ENCODE data around the gene IZUMO3. TPM values are rescaled to one million over a fixed set of nuclear protein-coding genes. Genes with fewer than 3 reads are reported as not detected.

The IZUMO3 gene
- total RNA-seq, 1 experiment from 2014 or later: not detected

DNA sequence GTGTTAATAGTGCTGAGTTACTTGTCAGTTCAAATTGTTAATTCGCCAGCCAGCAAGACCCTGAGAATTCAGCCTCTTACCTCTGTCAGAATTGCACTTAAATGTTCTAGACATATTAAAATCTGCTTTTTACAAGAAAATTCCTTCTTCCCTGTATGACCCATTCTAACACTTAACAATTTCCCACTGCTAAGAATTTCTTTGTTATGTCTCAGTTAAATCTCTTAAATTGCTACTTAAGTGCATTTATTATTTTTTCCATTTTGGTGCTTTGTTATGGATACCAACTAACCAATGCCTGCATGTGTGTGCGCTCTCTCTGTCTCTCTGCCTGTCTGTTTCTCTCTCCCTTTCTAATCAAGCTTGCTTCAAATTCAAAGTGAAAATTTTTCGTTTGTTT, 44.9 kb downstream of the IZUMO3 start:
- no TSS peak for BruUV-seq (replicated peaks)
- Histone ChIP-seq H3K4me3 (replicated peaks in 1 of 2; ENCODE audit: low read depth in 1 of 2, low read length in 2 of 2) (no peak overlapping the region), H3K36me3 (ENCODE audit: control insufficient read depth in 1 of 2, insufficient read depth in 2 of 2, low read length in 2 of 2) (no peaks in the 10 kb centered on the region), H3K4me2 (ENCODE audit: low read length) (no peak overlapping the region), H3K27me3 (ENCODE audit: insufficient read depth, low read length) (no peaks in the 10 kb centered on the region), H3K9me3 (ENCODE audit: control insufficient read depth in 1 of 2, insufficient read depth in 1 of 2, low read depth in 1 of 2, low read length in 2 of 2) (peaks cover 6 to 9% of the 10 kb centered on the region in 2 experiments; a peak in 2 of 4 replicates), H3K79me2 (ENCODE audit: insufficient read depth, low read length) (no peaks in the 10 kb centered on the region), H3K27ac (ENCODE audit: low read depth, low read length) (no peak overlapping the region), H4K20me1 (ENCODE audit: insufficient read depth) (no peaks in the 10 kb centered on the region), H3K9me2 (ENCODE audit: insufficient read depth) (no peaks in the 10 kb centered on the region), H3K4me1 (ENCODE audit: control insufficient read depth in 1 of 2, insufficient read depth in 2 of 2, low read length in 2 of 2) (no peaks in the 10 kb centered on the region), H2AFZ (ENCODE audit: low read depth, low read length, poor library complexity, severe bottlenecking) (no peak overlapping the region), H3K9ac (ENCODE audit: low read length) (no peak overlapping the region)
- intact Hi-C loops (cut with micrococcal nuclease): loop anchor here (1.0 kb wide), 1 partner anchor 19 kb away; no protein-coding TSS in a partner anchor
- no peak for DNase-seq (ENCODE audit: low read depth, low spot score)
- RAD21 ChIA-PET (ENCODE audit: low non-redundant PET in 1 of 2, low total read pairs in 2 of 2, uncharacterized antibody in 2 of 2, unreplicated experiment in 2 of 2): no interaction called here
- no peak for TF ChIP-seq SRF (IDR thresholded peaks at IDR 0.05; ENCODE audit: low read depth)
- TF ChIP-seq, protein P1, sequence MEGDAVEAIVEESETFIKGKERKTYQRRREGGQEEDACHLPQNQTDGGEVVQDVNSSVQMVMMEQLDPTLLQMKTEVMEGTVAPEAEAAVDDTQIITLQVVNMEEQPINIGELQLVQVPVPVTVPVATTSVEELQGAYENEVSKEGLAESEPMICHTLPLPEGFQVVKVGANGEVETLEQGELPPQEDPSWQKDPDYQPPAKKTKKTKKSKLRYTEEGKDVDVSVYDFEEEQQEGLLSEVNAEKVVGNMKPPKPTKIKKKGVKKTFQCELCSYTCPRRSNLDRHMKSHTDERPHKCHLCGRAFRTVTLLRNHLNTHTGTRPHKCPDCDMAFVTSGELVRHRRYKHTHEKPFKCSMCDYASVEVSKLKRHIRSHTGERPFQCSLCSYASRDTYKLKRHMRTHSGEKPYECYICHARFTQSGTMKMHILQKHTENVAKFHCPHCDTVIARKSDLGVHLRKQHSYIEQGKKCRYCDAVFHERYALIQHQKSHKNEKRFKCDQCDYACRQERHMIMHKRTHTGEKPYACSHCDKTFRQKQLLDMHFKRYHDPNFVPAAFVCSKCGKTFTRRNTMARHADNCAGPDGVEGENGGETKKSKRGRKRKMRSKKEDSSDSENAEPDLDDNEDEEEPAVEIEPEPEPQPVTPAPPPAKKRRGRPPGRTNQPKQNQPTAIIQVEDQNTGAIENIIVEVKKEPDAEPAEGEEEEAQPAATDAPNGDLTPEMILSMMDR (IDR thresholded peaks at IDR 0.05 in 2 of 3, conservative IDR thresholded peaks at IDR 0.05 in 1 of 3; ENCODE audit: borderline replicate concordance in 1 of 3, insufficient read depth in 1 of 3, low read depth in 2 of 3, low read length in 2 of 3): no peak
- TF ChIP-seq, protein P2, sequence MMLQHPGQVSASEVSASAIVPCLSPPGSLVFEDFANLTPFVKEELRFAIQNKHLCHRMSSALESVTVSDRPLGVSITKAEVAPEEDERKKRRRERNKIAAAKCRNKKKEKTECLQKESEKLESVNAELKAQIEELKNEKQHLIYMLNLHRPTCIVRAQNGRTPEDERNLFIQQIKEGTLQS (IDR thresholded peaks at IDR 0.05): no peak
- TF ChIP-seq YY1 (IDR thresholded peaks at IDR 0.05; ENCODE audit: extremely low read depth, insufficient replicate concordance, low read depth, low read length): no peak
- TF ChIP-seq CBX3 (IDR thresholded peaks at IDR 0.05; ENCODE audit: low read depth): no peak
- no peak for TF ChIP-seq FOSL1 (IDR thresholded peaks at IDR 0.05; ENCODE audit: low read depth)
- TF ChIP-seq ELF1 (IDR thresholded peaks at IDR 0.05; ENCODE audit: borderline replicate concordance, low read depth): no peak
- no peak for TF ChIP-seq EZH2phosphoT487 (IDR thresholded peaks at IDR 0.05; ENCODE audit: borderline replicate concordance)
- TF ChIP-seq EZH2 (IDR thresholded peaks at IDR 0.05): no peak
- no peak for TF ChIP-seq ZNF274 (IDR thresholded peaks at IDR 0.05; ENCODE audit: low read depth, low read length)
- TF ChIP-seq, protein P3, sequence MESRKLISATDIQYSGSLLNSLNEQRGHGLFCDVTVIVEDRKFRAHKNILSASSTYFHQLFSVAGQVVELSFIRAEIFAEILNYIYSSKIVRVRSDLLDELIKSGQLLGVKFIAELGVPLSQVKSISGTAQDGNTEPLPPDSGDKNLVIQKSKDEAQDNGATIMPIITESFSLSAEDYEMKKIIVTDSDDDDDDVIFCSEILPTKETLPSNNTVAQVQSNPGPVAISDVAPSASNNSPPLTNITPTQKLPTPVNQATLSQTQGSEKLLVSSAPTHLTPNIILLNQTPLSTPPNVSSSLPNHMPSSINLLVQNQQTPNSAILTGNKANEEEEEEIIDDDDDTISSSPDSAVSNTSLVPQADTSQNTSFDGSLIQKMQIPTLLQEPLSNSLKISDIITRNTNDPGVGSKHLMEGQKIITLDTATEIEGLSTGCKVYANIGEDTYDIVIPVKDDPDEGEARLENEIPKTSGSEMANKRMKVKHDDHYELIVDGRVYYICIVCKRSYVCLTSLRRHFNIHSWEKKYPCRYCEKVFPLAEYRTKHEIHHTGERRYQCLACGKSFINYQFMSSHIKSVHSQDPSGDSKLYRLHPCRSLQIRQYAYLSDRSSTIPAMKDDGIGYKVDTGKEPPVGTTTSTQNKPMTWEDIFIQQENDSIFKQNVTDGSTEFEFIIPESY (IDR thresholded peaks at IDR 0.05; ENCODE audit: extremely low read depth, insufficient replicate concordance, low read length): no peak
- TF ChIP-seq ZFX (IDR thresholded peaks at IDR 0.05): no peak
- TF ChIP-seq JUND (IDR thresholded peaks at IDR 0.05): no peak
- ATAC-seq: no peak
- CTCF ChIA-PET: no interaction called here
- POLR2A ChIA-PET: no interaction called here
